K562 (cell line): Measurements from ENCODE around the gene IRF2BP1.
A peak's percentile ranks its signal among the peaks of the same experiment; 100 is the strongest.

Experiments used
- ATF3 ChIP-seq, 2 experiments: fragments of 450-650 bp in 1 of 2; sonication (generic) in 1 of 2; formaldehyde crosslinking in 1 of 2; IDR thresholded peaks in 1 of 2; conservative IDR thresholded peaks in 1 of 2; 2 replicates each; pipeline versions ENCODE4 v1.6.1 to v1.8.1; 2016 to 2023; ENCODE audit warnings: mild to moderate bottlenecking in 2 of 2, moderate library complexity in 2 of 2, inconsistent platforms in 1 of 2, missing genetic modification reagents in 1 of 2
- CEBPB ChIP-seq: fragments of 450-650 bp; IDR thresholded peaks from 2 replicates; pipeline ENCODE4 v1.6.1; 2016; ENCODE audit warnings: missing genetic modification characterization, missing compliant biosample characterization
- CTCF ChIP-seq, 3 experiments: IDR thresholded peaks in 2 of 3; conservative IDR thresholded peaks in 1 of 3; 2 replicates each; pipeline ENCODE4 v1.5.1; 2011 to 2012; ENCODE audit warnings: low read length in 3 of 3, mild to moderate bottlenecking in 3 of 3, control low read depth in 2 of 3, improper control_type of control experiment in 1 of 3, inconsistent platforms in 1 of 3, low read depth in 1 of 3, mixed read lengths in 1 of 3, moderate library complexity in 1 of 3; ENCODE audit not compliant: insufficient read depth in 2 of 3
- ELF4 ChIP-seq: fragments of 450-650 bp; formaldehyde crosslinking; IDR thresholded peaks from 2 replicates; pipeline ENCODE4 v1.4.0; 2022; ENCODE audit warnings: missing genetic modification characterization
- JUND ChIP-seq, 2 experiments: IDR thresholded peaks; 2 replicates in 1 of 2; 3 replicates in 1 of 2; pipeline ENCODE4 v1.6.1; 2011; ENCODE audit warnings: borderline replicate concordance in 2 of 2, low read depth in 2 of 2, low read length in 2 of 2, improper control_type of control experiment in 1 of 2, missing biosample characterization in 1 of 2, missing genetic modification characterization in 1 of 2, missing genetic modification reagents in 1 of 2
- POLR2AphosphoS5 ChIP-seq: IDR thresholded peaks from 2 replicates; pipeline ENCODE4 v1.6.1; 2011; ENCODE audit warnings: mild to moderate bottlenecking, low read depth, low read length, moderate library complexity; ENCODE audit not compliant: control insufficient read depth, insufficient read depth
- SREBF2 ChIP-seq: sonication (generic); formaldehyde crosslinking; IDR thresholded peaks from 2 replicates; pipeline ENCODE4 v1.4.0; 2020; ENCODE audit warnings: mild to moderate bottlenecking, missing genetic modification reagents
- ZNF24 ChIP-seq: fragments of 450-650 bp; IDR thresholded peaks from 2 replicates; pipeline ENCODE4 v1.6.1; 2016
- TF ChIP-seq, protein P1 (sequence below): sonication (generic); formaldehyde crosslinking; IDR thresholded peaks from 2 replicates; pipeline ENCODE4 v1.4.0; 2020; ENCODE audit warnings: mild to moderate bottlenecking, missing genetic modification reagents

- no peak for TF ChIP-seq SREBF2 (CRISPR knock-in tag)
- no peak for TF ChIP-seq ATF3 (IDR thresholded peaks at IDR 0.05)
- TF ChIP-seq ATF3 (CRISPR knock-in tag; conservative IDR thresholded peaks at IDR 0.05), result no peak
- peak; percentile 74; the same call in 1 of the 2 replicates for TF ChIP-seq POLR2AphosphoS5
- TF ChIP-seq, protein P1, sequence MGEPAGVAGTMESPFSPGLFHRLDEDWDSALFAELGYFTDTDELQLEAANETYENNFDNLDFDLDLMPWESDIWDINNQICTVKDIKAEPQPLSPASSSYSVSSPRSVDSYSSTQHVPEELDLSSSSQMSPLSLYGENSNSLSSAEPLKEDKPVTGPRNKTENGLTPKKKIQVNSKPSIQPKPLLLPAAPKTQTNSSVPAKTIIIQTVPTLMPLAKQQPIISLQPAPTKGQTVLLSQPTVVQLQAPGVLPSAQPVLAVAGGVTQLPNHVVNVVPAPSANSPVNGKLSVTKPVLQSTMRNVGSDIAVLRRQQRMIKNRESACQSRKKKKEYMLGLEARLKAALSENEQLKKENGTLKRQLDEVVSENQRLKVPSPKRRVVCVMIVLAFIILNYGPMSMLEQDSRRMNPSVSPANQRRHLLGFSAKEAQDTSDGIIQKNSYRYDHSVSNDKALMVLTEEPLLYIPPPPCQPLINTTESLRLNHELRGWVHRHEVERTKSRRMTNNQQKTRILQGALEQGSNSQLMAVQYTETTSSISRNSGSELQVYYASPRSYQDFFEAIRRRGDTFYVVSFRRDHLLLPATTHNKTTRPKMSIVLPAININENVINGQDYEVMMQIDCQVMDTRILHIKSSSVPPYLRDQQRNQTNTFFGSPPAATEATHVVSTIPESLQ (CRISPR knock-in tag), result no peak
- no peak for TF ChIP-seq JUND (IDR thresholded peaks at IDR 0.05; ENCODE audit: borderline replicate concordance, low read depth, low read length)
- TF ChIP-seq JUND (tag; IDR thresholded peaks at IDR 0.05; ENCODE audit: borderline replicate concordance, low read depth, low read length), result no peak
- TF ChIP-seq CTCF (IDR thresholded peaks at IDR 0.05 in 2 of 3, conservative IDR thresholded peaks at IDR 0.05 in 1 of 3; ENCODE audit: insufficient read depth in 2 of 3, low read depth in 1 of 3, low read length in 3 of 3), result no peak
- TF ChIP-seq CEBPB (tag), result no peak
- no peak for TF ChIP-seq ELF4 (CRISPR knock-in tag)
- TF ChIP-seq ZNF24, result no peak
These were observed 3.9 kb downstream of the IRF2BP1 start for GRCh38 chr19:45881909-45882528.
